Stomach (tissue), 4 donors: ENCODE results near the gene STK32C.
"Not testable (repeated sequence)": the region's sequence is repeated elsewhere in the genome, so short reads cannot be mapped to it uniquely, and the experiment has no call there.

Experiments
- POLR2A ChIP-seq, 4 donors: fragments of 450-650 bp; IDR thresholded peaks; one replicate each; pipeline ENCODE4 v1.6.1; 2016; ENCODE audit warnings: antibody characterized with exemption in 4 of 4, control low read depth in 2 of 4, mild to moderate bottlenecking in 1 of 4, moderate library complexity in 1 of 4
- POLR2AphosphoS5 ChIP-seq, 3 donors: sonication (generic); formaldehyde crosslinking; IDR thresholded peaks; one replicate each; pipeline ENCODE4 v1.6.1; 2016; ENCODE audit warnings: antibody characterized with exemption in 3 of 3
- TF ChIP-seq, protein P1 (sequence below), 7 experiments: fragments of 450-650 bp in 4 of 7; fragments of 200-600 bp in 3 of 7; sonication (generic) in 3 of 7; IDR thresholded peaks; one replicate each; pipeline ENCODE4 v1.5.1; 2016 to 2019; ENCODE audit warnings: antibody characterized with exemption in 7 of 7, control low read depth in 2 of 7, mild to moderate bottlenecking in 1 of 7

GRCh38 chr10:132337854-132338253 lies 30.1 kb upstream of the STK32C start:
- TF ChIP-seq POLR2A, POLR2AphosphoS5 (IDR thresholded peaks at IDR 0.05): not testable (repeated sequence)
- TF ChIP-seq, protein P1, sequence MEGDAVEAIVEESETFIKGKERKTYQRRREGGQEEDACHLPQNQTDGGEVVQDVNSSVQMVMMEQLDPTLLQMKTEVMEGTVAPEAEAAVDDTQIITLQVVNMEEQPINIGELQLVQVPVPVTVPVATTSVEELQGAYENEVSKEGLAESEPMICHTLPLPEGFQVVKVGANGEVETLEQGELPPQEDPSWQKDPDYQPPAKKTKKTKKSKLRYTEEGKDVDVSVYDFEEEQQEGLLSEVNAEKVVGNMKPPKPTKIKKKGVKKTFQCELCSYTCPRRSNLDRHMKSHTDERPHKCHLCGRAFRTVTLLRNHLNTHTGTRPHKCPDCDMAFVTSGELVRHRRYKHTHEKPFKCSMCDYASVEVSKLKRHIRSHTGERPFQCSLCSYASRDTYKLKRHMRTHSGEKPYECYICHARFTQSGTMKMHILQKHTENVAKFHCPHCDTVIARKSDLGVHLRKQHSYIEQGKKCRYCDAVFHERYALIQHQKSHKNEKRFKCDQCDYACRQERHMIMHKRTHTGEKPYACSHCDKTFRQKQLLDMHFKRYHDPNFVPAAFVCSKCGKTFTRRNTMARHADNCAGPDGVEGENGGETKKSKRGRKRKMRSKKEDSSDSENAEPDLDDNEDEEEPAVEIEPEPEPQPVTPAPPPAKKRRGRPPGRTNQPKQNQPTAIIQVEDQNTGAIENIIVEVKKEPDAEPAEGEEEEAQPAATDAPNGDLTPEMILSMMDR (IDR thresholded peaks at IDR 0.05) = not testable (repeated sequence)
